GM12874 (cell line): ENCODE measurements around the gene FGFBP3.

Source experiments
- TF ChIP-seq, protein P1 (sequence below): IDR thresholded peaks from 2 replicates; pipeline ENCODE4 v1.5.1; 2011; ENCODE audit warnings: low read depth, mild to moderate bottlenecking, control low read depth, low read length, moderate library complexity; ENCODE audit not compliant: insufficient read depth

FGFBP3 gene

DNA sequence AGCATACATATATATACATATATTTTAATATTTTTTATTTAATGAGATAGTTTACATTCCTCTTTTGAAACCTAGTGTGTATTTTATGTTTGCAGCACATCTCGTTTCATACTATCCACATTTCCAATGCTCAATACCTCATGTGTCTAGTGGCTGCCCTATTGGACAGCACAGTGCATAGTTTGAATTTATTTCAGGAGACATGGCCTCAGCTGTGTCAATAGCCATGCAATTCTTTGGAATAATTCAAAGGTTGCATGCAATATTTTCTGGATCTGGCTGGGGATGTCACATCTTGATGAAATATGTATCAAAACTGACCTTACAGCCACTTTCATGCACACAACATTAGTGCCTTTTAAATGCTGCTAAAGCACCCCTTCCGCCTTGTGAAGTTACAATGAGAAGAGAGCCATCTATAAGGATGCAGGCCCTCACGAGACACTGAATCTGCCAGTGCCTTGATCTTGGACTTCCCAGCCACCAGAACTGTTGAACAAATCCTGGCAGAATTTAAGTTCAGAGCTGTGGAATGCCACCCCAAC, 13.0 kb downstream of the FGFBP3 start:
- TF ChIP-seq, protein P1, sequence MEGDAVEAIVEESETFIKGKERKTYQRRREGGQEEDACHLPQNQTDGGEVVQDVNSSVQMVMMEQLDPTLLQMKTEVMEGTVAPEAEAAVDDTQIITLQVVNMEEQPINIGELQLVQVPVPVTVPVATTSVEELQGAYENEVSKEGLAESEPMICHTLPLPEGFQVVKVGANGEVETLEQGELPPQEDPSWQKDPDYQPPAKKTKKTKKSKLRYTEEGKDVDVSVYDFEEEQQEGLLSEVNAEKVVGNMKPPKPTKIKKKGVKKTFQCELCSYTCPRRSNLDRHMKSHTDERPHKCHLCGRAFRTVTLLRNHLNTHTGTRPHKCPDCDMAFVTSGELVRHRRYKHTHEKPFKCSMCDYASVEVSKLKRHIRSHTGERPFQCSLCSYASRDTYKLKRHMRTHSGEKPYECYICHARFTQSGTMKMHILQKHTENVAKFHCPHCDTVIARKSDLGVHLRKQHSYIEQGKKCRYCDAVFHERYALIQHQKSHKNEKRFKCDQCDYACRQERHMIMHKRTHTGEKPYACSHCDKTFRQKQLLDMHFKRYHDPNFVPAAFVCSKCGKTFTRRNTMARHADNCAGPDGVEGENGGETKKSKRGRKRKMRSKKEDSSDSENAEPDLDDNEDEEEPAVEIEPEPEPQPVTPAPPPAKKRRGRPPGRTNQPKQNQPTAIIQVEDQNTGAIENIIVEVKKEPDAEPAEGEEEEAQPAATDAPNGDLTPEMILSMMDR, result no peak

DNA sequence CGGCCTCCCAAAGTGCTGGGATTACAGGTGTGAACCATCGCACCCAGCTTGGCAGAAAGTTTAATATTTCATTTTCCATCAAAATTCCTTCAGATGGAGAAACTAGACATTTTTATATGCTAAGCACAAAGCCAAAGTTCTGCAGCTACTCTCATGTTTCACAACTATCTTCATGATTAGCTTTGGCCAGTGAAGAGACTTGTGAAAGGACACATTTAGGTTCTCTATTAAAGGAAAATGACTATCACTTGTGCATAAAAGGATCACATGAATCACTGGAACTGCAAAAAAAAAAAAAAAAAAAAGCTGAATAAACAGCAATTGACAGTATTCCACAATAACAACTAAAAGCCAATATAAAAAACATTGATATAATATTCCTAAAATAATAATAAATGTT, 16.2 kb downstream of the FGFBP3 start:
- TF ChIP-seq, protein P1, result no peak

DNA sequence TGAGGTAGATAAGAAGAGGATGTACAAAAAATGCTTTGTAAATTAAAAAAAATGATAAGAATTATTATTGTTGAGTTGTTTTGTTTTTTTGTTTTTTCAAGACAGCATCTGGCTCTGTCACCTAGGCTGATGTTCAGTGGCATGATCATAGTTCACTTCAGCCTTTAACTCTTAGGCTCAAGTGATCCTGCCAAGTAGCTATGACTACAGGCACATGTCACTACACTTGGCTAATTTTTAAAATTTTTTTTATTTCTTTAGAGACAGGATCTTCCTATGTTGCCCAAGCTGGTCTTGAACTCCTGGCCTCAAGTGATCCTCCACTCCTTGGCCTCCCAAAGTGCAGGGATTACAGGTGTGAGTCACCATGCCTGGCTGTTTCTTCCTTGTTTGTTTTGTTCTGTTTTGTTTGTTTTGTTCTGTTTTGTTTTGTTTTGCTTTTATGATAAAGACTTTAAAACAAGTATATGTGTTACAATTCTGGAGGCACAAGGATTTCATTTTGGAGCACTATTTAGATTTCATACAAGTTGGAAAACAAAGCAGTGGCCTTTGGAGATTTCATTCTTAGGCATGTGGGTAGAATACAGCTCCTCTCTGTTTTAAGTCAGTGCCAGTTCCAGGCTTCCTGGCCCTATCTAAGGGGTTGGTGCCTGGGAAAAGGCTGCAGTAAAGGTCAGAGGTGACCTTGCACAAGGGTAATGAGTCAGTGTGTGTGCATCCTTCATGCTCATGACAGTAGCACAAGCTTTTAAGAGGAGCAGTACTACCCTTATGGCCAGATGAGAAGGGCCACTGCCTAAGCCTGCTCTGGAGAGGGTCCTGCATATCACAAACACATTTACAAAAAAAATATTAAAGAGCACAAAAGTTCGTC, 17.9 kb downstream of the FGFBP3 start:
- TF ChIP-seq, protein P1, result no peak

DNA sequence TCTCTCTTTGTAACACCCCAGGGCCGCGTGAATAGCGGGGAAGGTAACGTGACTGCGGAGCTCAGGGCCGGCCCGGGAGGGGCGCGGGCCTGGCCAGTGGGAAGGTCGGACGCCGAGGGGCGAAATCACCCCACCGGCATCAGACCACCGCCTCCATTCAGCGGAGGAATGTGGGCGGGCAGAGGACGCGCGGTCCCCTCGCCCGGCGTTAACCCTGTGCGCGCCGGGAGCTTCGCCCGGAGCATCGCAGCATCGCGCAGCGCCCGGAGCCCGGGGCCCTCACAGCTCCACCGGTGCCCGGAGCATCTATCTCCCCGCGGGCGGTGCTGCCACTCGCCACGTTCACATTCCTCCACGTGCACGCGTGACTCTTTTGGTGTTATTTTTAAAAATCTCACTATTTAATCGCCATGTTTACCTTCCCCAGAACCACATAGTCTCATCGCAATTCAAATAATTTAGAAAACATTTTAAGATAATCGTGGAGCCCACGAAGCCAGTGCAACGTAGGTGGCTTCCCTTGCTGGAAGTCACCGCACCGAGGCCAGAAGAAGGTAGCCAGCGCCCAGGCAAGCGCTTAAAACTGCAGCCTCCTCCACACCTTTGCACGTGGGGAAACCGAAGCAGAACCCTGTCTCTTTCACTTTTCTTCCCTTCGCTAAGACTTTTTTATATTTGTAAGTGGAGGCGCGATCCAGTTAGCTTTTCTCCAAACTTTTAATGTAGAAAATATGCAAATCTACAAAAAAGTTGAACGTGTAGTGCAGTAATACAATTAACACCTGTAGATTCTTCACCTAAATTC, 21.8 kb downstream of the FGFBP3 start:
- TF ChIP-seq, protein P1, result no peak

DNA sequence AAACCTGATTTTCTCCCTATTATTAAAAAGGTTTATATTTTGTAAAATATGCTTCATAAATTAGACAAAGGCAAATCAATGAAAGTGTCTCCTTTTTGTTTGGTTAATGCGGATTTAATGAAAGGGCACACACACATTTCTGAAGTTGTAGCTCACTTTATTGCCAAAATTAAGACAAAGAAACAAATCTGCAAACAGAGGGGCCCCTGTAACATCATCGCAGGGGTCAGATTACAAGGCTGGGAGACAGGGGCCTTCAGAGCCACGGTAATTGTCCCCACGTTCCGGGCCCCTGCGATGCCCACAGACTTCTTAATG, 22.4 kb downstream of the FGFBP3 start:
- TF ChIP-seq, protein P1, result no peak

DNA sequence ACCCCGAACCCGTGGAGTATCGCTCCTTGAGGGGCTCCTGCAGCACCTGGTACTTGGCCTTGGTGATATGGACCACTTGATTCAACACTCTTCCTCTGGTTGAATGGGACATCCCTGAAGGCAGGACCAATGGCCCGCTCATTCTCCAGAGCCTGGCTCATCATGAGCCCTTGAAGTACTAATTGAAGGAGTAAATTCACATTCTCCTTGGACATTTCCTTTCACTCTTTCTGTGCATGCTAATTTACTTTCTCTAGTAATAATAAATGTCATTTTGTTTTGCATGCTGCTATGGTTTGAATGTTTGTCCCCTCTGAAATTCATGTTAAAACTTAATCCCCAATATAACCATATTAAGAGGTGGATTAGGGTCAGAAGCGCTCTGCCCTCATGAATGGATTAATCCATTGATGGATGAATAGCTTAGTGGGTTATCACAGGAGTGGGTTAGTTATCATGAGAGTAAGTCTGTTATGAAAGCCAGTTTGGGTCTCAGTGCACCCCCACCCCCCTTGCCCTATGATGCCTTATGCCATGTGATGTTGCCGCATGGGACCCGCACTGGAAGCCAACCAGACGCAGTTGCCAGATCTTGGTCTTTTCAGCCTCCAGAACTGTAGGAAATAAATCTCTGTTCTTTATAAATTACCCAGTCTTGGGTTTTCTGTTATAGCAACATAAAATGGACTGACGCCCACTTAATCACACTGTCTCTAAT, 23.8 kb downstream of the FGFBP3 start:
- TF ChIP-seq, protein P1, result no peak

DNA sequence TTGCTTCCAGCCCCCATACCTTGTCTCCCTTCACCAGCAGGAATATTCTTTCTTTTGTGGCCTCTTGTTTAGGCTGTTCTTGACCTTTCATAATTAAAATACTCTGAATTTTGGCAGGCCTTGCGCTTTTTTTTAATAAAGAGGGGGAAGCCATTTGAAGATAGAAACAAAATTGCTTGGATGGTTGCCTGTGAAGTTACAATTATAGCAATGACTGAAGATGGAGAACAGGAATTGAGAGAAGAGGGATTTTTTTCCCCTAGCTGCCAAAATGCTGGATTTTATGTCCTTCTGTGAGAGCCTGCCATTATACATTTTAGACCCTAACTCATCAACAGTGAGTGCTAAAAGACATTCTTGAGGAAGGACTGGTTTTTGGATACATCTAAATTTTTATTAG, 24.8 kb downstream of the FGFBP3 start:
- TF ChIP-seq, protein P1, result no peak
